ENCODE data around the gene C10orf105. TPM values are rescaled to one million over a fixed set of nuclear protein-coding genes. Genes with fewer than 3 reads are reported as not detected.

The C10orf105 gene
- total RNA-seq, 2 experiments from 2014 or later = 0.09 to 0.15 TPM

DNA sequence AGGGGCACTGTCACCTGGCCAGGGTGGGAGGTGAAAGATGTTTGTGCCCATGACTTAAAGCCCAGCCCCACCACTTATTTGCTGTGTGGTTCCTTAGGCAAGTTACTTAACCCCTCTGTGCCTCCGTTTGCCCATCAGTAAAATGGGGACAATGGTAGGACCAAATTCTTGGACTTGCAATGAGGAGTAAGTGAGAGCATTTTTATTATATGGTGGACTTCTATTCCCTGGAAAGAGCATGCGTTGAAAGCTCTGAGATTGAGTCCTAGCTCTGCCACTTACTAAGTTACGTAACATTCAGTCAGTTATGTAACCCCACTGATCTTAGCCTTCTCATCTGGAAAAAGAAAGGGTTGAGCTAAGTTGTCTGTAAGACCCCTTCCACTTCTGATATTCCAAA lies 35.0 kb upstream of the C10orf105 start:
- no TSS peak for BruUV-seq (replicated peaks)
- H3K79me2 ChIP-seq (ENCODE audit: insufficient read depth, low read depth, low read length) = no peaks in the 10 kb centered on the region
- H3K4me2 ChIP-seq (ENCODE audit: low read length) = 0 out of 2 replicates have a peak overlapping the region, but pooled peaks have one; percentile 50
- no peak for DNase-seq (ENCODE audit: low spot score)
- intact Hi-C loops (cut with micrococcal nuclease; ENCODE audit: unreplicated experiment) = no loop called here
- H3K9me2 ChIP-seq (ENCODE audit: insufficient read depth, low read length) = no peaks in the 10 kb centered on the region
- H3K4me1 ChIP-seq (ENCODE audit: insufficient read depth, low read length, poor library complexity, severe bottlenecking) = peaks cover 66% of the 10 kb centered on the region
- CTCF ChIA-PET (ENCODE audit: unreplicated experiment) = interaction anchor here (0.6 kb wide), 1 partner anchor 52 kb away, joined by 3 read pairs; no protein-coding TSS in a partner anchor
- no peaks in the 10 kb centered on the region for H3K9me3 ChIP-seq (ENCODE audit: low read length)
- H2AFZ ChIP-seq (ENCODE audit: low read length) = no peak overlapping the region
- POLR2A ChIA-PET = no interaction called here
- H3K4me3 ChIP-seq (ENCODE audit: low read depth, low read length, poor library complexity, severe bottlenecking) = no peak overlapping the region
- H4K20me1 ChIP-seq (ENCODE audit: insufficient read depth, low read length) = no peaks in the 10 kb centered on the region
- H3K27ac ChIP-seq (ENCODE audit: low read depth, low read length, poor library complexity, severe bottlenecking) = no peak overlapping the region
- no peaks in the 10 kb centered on the region for H3K36me3 ChIP-seq (ENCODE audit: insufficient read depth, low read length)
- TF ChIP-seq EZH2phosphoT487 (IDR thresholded peaks at IDR 0.05; ENCODE audit: borderline replicate concordance, low read depth, low read length) = no peak
- TF ChIP-seq, protein P1, sequence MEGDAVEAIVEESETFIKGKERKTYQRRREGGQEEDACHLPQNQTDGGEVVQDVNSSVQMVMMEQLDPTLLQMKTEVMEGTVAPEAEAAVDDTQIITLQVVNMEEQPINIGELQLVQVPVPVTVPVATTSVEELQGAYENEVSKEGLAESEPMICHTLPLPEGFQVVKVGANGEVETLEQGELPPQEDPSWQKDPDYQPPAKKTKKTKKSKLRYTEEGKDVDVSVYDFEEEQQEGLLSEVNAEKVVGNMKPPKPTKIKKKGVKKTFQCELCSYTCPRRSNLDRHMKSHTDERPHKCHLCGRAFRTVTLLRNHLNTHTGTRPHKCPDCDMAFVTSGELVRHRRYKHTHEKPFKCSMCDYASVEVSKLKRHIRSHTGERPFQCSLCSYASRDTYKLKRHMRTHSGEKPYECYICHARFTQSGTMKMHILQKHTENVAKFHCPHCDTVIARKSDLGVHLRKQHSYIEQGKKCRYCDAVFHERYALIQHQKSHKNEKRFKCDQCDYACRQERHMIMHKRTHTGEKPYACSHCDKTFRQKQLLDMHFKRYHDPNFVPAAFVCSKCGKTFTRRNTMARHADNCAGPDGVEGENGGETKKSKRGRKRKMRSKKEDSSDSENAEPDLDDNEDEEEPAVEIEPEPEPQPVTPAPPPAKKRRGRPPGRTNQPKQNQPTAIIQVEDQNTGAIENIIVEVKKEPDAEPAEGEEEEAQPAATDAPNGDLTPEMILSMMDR (conservative IDR thresholded peaks at IDR 0.05; ENCODE audit: low read length) = no peak

DNA sequence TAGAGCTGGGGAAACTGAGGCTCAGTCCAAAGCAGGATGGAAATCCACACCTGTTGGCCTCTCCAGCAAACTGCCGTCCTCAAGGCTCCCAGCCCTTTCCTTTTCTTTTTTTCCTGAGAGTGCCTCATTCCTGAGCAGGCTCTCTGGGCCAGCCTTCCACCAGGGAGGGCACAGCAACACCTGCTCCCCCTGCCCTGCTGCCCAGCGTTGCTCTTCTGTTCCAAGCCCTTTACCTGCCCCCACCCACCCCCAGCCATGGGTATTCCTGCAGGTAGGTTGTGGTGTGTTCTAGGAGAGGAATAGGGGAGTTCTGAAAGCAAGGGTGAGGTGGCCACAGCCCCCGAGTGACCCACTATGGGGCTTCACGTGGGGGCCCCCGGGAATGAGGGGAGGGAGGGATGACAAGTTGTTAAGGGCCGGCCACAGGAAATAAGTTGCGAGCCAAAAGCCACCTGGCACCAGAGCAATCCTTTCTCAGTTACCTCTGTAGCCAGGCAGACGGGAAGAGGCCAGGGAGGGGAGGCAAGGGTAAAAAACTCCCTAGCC lies 34.5 kb upstream of the C10orf105 start:
- H2AFZ ChIP-seq (ENCODE audit: low read length) = no peak overlapping the region
- H3K4me3 ChIP-seq (ENCODE audit: low read depth, low read length, poor library complexity, severe bottlenecking) = no peak overlapping the region
- peaks cover 71% of the 10 kb centered on the region for H3K4me1 ChIP-seq (ENCODE audit: insufficient read depth, low read length, poor library complexity, severe bottlenecking)
- H3K4me2 ChIP-seq (ENCODE audit: low read length) = peak overlapping the region; percentile 50
- H4K20me1 ChIP-seq (ENCODE audit: insufficient read depth, low read length) = no peaks in the 10 kb centered on the region
- POLR2A ChIA-PET = no interaction called here
- no peaks in the 10 kb centered on the region for H3K9me2 ChIP-seq (ENCODE audit: insufficient read depth, low read length)
- no peaks in the 10 kb centered on the region for H3K79me2 ChIP-seq (ENCODE audit: insufficient read depth, low read depth, low read length)
- TF ChIP-seq, protein P1 (conservative IDR thresholded peaks at IDR 0.05; ENCODE audit: low read length) = no peak
- TF ChIP-seq EZH2phosphoT487 (IDR thresholded peaks at IDR 0.05; ENCODE audit: borderline replicate concordance, low read depth, low read length) = no peak
- CTCF ChIA-PET (ENCODE audit: unreplicated experiment) = no interaction called here
- no TSS peak for BruUV-seq (replicated peaks)
- H3K9me3 ChIP-seq (ENCODE audit: low read length) = no peaks in the 10 kb centered on the region
- H3K27ac ChIP-seq (ENCODE audit: low read depth, low read length, poor library complexity, severe bottlenecking) = no peak overlapping the region
- H3K36me3 ChIP-seq (ENCODE audit: insufficient read depth, low read length) = no peaks in the 10 kb centered on the region
- no peak for DNase-seq (ENCODE audit: low spot score)
- intact Hi-C loops (cut with micrococcal nuclease; ENCODE audit: unreplicated experiment) = no loop called here

Data from OCI-LY7 (cell line).